DOHH2 (cell line): ENCODE measurements around the gene RPS17.
"Not testable (repeated sequence)": the region's sequence is repeated elsewhere in the genome, so short reads cannot be mapped to it uniquely, and the experiment has no call there.

ENCODE experiments used
- EZH2phosphoT487 ChIP-seq: fragments of 200-600 bp; sonication (generic); IDR thresholded peaks from 2 replicates; pipeline ENCODE4 v1.6.1; 2017; ENCODE audit warnings: borderline replicate concordance, mild to moderate bottlenecking, antibody characterized with exemption, low read length, moderate library complexity, mixed read lengths
- TF ChIP-seq, protein P1 (sequence below): fragments of 200-600 bp; sonication (generic); IDR thresholded peaks from one replicate; pipeline ENCODE4 v1.5.1; 2014; ENCODE audit warnings: antibody characterized with exemption, mild to moderate bottlenecking, low read depth, low read length; ENCODE audit not compliant: poor library complexity, severe bottlenecking

DNA sequence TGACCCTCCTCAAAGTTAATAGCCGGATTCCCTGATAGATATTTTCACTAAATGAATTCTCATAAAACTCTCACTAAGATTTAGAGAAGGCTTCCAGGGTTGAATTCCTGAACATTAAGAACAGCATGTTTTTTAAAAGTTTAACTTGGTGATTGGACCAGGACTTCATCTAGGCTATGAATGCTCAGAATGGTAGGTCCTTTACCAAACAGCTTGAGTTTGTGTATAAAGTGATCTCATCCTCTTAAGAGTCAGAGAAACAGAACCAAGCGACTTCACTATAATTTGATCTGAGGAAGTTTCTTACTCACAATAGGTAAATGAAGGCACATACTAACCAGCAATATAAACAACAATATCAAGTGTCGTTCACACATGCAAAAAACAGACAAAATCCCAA, 36.2 kb downstream of the RPS17 start:
- TF ChIP-seq, protein P1, sequence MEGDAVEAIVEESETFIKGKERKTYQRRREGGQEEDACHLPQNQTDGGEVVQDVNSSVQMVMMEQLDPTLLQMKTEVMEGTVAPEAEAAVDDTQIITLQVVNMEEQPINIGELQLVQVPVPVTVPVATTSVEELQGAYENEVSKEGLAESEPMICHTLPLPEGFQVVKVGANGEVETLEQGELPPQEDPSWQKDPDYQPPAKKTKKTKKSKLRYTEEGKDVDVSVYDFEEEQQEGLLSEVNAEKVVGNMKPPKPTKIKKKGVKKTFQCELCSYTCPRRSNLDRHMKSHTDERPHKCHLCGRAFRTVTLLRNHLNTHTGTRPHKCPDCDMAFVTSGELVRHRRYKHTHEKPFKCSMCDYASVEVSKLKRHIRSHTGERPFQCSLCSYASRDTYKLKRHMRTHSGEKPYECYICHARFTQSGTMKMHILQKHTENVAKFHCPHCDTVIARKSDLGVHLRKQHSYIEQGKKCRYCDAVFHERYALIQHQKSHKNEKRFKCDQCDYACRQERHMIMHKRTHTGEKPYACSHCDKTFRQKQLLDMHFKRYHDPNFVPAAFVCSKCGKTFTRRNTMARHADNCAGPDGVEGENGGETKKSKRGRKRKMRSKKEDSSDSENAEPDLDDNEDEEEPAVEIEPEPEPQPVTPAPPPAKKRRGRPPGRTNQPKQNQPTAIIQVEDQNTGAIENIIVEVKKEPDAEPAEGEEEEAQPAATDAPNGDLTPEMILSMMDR, result not testable (repeated sequence)
- TF ChIP-seq EZH2phosphoT487, result not testable (repeated sequence)
